HG02623 (cell line): ENCODE results near the gene ANO2.
"Not testable (repeated sequence)": the region's sequence is repeated elsewhere in the genome, so short reads cannot be mapped to it uniquely, and the experiment has no call there.

Experiments
- ATAC-seq: cut with Tn5 transposase; IDR thresholded peaks from one replicate; pipeline ENCODE4 v1.9.1; 2021; ENCODE audit warnings: moderate library complexity; ENCODE audit not compliant: unreplicated experiment

The ANO2 gene

DNA sequence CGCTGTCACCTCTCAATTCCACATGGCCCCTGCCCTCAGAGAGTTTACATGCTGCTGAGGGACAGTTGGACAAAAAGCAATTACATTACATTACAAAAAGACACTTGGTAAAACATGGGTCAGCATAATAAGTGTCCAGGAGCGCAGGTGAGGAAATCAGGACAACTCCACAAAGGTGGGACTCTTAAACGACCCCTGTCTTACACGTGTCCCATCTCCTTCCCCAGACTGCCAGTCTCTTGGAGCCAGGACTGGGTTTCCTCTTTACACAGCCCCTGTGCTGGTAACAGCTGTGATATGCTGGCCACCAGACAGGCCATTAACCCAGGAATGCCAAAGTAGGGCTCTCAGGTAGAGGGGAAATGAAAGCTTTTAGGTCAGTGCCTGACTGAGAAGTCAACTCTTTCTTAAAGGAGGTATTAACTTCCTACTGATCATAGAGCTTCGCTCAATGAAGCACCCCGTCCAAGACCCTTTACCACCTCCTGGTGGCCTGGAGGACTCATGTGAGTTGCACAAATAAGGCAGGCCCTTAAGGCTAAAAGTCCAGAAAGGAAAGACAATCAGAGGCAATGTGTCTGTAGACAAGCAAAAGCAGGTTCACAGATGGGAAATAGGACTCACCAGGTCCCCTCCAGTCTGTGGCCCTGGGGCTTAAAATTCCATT, 55.5 kb downstream of the ANO2 start:
- no peak for ATAC-seq

DNA sequence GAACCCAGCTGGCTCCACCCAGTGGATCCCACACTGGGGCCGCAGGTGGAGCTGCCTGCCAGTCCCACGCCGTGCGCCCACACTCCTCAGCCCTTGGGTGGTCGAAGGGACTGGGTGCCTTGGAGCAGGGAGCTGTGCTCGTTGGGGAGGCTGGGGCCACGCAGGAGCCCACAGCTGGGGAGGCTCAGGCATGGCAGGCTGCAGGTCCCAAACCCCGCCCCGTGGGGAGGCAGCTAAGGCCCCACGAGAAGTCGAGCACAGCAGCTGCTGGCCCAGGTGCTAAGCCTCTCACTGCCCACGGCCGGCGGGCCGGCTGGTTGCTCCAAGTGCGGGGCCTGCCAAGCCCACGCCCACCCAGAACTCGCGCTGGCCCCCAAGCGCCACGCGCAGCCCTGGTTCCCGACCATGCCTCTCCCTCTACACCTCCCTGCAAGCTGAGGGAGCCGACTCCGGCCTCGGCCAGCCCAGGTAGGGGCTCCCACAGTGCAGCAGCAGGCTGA, 56.2 kb downstream of the ANO2 start:
- no peak for ATAC-seq

DNA sequence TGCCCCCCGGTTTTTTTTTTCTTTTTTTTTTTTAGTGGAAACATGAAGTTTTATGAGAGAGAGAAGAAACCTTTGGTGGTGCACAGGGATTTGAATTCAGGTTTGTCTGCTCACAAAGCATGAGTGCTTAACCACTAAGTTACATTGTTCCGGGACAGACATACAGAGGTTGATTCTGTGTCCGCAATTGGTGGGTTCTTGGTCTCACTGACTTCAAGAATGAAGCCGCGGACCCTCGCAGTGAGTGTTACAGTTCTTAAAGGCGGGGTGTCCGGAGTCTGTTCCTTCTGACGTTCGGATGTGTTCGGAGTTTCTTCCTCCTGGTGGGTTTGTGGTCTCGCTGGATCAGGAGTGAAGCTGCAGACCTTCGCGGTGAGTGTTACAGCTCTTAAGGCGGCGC, 57.2 kb downstream of the ANO2 start:
- not testable (repeated sequence) for ATAC-seq

DNA sequence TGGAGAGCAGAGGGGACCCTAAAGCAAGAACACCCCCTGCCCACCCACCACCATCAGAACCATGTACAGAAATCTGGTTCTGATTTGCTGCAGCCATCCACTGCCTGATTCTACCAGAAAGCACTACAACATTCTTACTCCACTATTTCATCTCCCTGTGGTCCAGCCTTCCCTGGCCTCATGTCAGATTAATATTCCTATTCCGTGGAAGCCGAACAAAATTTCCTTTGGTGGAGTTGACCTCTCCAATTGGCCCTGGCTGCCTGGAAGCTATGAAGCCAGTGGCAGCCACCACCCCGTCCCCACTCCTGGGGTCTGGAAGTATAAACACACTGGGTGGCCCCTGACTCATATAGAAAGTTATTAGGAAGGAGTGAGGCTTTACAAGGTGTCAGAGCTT, 60.2 kb downstream of the ANO2 start:
- ATAC-seq, result no peak

DNA sequence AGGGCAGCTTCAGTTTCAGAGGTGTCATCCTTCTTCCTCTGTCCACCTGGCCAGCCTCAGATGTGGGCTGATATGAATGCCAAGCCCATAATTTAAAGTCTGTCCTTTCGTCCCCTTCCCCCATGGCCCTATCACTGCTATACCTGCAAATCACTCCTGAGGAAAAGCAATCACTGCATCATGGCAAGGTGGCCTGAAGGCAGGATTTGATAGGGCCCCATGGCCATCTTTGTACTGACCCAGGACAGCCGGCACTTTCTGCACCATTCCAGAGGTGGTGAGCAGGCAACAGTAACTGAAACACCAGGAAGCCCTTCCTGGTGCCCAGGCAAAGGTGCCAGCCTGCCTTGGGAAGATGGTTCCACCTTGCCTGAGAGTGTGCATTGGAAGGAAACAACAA, 60.8 kb downstream of the ANO2 start:
- no peak for ATAC-seq

DNA sequence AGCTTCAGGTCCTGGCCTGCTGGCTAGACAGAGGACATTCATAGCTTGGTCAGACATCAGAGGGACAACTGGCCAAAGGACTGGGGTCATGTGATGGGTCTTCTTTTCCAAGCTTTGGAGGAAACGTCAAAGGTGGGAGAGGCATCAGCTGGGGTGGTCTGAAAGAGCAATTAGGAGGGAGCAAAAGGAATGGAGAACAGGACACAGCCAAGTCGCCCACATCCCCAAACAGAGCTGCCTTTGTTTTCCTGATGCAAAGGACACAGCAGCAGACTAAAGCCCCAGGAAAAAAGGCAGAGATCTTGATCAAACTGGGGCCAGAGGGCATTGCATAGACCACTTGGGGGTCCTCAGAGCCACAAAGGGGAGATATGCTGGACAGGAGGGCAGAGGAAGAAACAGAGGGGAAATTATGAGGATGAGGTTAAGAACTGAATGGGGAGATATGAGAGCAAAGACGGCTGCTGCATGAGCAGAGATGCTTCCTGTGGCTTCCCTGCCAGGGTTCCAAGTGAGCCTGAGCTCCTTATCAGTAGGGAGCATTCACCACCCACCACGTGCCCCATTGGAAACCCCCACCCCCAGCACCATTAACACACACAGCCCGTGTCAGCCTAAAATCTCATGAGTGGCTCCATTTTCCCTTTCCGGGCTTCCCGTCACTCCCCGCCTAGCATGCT, 62.4 kb downstream of the ANO2 start:
- ATAC-seq, result no peak

DNA sequence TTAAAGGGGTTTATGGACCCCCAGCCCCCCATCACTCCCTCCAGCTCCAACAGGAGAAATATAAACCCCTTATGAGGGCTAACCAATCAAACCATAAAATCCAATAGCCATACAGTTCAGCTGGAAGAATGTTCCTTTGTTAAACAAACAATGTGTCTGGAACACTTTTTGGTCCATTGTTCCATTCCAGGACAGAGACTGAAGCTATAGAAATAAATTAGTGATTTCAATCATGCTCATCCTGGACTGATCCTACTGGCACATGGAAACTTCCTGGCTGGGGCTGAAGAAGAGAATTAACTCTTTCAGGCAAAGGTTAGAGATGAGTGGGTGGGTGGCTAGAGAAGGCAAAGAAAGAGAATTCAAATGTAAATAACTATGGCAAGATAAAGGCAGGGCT, 63.4 kb downstream of the ANO2 start:
- ATAC-seq, result no peak

DNA sequence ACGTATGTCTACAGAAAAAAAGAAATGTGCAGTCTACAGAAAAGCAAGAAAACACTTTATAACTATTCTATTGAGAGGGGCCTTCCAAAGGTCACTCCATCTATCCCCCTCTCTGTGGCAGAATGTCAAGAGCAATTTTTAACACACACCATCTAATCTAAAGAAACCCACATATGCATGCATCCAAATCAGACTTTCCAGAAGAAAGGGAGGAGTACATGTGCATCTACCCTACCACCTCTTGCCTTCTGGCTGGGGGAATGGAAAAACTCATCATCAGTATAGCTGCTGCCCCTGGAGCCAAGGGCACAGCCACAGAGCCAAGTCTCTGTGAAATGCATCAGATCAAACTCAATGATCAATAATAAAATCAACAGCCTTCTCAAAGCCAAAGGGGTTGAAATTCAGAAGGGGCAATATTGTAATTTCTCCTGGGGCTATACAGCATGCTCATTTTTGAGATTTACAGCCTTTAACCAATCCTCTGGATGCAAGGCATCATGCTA, 63.9 kb downstream of the ANO2 start:
- ATAC-seq, result no peak

DNA sequence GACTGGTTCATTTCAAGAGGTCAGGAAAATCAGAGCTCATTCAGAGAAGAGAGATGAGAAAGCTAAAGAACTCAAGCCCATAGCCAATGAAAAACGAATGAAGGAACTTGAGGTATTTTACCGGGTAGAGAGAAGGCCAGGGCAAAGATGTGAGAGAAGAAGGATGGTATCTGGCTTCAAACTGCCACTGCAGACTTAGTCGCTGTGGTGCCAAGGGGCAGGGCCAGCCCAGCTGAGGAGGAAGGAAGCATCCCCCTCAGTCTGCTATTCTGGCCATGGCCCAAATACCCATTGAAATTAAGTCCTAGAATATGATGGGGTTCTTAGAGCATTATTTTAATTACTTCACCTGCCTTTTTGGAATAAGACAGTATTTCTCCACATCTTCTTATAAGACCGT, 69.2 kb downstream of the ANO2 start:
- no peak for ATAC-seq

DNA sequence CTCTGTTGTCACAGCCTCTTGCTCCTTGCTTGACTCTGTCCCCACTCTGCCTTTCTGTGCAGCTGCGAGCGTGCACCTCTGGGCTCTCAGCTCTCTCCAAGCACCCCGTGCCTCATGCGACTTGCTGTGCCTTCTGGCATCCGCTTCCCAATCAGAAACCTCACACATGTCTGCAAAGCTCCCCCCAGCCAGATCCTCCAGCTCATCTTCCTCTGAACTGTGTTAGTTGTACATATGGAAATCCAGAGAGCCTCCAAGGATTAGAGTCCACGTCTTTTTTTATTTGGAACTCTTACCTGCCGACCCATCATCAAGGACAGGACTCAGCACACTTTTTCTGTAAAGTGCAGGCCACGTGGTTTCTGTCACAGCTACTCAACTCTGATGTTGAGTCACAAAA, 70.5 kb downstream of the ANO2 start:
- no peak for ATAC-seq

DNA sequence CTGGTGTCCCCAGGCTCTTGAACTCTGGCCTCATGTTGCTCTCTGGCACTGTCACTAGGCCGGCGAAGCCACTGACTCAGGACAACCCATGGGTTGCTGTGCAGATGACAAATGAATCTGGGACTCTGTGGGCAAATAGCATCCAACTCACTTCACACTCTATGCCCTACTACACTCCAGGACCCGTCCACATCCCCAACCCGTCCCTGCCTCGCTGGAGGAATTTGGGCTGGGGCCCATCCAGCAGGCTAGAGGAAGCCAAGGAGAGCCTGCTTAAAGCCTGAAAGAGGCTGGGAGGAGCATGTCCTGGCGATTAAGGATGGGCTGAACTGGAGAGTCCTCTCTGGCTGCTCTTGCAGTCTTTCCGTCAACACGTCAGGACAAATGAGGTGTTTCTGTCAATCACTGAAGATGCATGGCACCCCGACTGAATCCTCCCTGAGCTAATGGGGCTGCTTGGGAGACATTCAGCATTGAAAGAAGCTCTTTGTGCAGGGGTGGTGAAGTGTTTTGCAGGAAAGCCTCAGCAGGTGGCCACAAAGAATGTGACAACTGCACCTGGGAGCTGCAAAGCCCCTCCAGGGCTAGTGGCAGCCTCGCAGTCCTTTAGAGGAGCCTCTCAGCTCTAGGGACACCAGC, 71.7 kb downstream of the ANO2 start:
- no peak for ATAC-seq

DNA sequence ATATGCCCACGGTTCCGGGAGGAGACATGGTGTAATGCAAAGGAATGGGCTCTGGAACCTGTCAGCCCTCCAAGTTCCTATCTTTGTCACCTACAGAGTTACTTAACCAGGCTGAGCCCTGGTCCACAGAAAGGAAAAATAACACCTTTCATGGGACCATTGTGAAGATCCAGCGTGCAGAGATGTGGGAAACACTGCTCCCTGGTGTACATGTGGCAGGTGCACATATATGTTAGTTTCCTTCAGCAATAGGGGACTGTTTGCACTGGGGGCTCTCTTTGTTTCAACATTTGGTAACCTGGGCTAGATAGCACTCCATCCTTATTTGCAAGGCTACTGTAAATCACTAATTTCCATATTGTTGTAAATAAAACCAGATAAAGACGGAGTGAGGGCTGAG, 72.3 kb downstream of the ANO2 start:
- no peak for ATAC-seq

DNA sequence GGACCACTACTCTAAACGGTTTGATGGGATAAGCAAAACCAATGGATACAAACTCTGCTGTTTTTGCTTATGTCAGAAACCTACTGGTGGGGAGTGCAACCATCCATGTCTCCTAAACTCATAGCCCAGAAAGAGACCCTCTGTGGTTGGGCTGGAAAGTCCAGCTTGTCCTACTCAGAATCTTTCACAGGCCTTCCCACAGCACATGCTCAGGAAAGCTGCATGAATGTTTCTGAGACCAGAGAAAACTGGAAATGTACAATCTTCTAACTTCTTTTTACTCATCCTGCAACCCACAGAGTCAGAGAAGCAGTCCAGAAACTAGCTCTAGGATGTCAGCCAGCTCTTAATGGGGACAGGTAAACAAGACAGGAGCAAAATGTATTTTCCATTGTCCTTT, 73.3 kb downstream of the ANO2 start:
- ATAC-seq, result no peak

DNA sequence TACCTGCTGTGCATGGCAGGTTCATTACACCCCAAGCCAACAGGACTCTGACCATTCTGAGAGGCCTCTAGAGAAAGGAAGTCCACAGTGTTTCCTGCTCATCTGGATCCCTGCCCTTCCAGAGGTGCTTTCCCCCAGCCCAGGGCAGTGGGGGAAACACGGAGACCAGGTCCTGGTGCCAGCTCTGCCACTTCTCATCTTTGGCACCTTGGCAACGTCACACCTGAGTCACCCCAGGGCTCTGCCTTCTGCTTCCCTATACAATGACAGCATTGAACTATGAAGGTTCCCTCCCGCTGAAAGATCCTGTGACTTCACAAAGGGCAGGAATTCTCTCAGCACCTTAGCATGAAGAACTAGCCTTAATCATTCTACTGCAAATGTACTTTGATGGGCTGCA, 74.9 kb downstream of the ANO2 start:
- no peak for ATAC-seq

DNA sequence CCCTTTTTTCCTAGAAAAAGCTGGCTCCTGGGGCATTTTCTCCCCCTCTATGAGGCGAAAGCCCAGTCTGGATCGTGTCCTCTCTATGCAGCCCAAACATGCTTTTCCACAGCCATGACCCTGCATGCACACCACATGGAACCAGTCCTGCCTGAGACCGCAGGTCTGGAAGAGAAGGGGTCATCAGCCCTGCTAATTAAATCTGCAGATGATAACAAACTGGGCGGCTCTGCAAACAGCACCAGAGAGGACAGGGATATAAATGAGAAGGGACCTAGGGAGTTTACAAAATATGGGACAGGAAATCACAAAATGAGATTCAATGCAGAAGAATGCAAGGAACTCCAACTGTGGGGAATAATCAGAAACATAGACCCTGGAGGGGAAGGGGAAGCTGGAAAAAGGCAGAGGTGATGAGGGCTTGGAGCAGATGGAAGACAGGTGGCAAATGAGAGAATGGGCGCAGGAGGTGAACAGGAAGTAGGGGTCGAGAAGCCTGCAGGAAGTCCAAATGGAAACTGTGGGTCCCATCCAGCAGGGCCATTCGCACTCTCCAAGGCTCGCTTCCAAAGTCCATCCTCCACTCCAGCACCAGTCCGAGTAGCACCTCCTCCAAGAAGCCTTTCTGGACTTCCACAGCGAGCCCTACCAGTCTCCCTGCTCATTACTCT, 76.3 kb downstream of the ANO2 start:
- no peak for ATAC-seq

DNA sequence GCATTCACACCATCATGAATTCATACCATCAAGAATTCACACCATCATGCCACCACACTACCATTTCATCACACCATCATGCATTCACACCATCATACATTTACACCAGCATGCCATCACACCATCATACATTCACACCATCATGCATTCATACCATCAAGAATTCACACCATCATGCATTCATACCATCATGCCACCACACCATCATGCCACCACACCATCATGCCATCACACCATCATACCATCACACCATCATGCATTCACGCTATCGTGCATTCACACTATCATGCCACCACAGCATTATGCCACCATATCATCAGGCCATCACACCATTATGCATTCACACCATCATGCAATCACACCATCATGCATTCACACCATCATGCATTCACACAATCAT, 79.7 kb downstream of the ANO2 start:
- no peak for ATAC-seq

DNA sequence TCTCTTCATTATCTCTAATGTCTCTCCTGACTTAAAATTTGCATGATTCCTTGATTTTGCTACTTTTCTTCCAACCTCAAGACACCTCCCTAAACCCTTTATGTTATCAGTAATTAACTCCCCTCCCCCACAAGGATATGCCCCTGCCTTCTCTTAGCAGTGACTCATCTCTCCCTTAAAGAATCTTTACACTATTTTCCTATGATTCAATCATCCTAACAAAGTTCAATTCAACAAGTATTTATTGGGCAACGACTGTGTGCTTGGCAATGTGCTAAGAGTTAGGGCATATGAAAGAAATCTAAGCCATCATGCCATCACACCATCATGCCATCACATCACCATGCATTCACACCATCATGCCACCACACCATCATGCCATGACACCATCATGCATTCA, 80.1 kb downstream of the ANO2 start:
- no peak for ATAC-seq

DNA sequence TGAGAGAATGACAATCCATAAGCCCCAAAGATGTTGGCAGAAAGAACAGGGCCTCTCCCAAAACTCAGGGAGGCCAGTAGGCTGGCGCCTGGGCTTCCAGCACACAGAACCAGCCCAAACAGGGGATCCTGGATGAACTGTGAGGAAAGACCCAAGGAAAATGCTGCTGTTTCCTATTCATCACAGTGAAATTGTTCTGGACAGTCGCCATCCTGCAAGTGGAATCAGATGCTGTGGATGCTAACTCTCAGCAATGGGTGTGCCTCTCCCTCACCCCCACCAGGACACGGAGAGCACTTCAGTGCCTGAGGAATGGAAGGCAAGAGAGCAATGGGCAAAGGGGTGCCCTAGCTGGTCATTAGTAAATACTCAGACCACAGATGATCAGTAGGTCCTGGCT, 80.8 kb downstream of the ANO2 start:
- ATAC-seq, result no peak

DNA sequence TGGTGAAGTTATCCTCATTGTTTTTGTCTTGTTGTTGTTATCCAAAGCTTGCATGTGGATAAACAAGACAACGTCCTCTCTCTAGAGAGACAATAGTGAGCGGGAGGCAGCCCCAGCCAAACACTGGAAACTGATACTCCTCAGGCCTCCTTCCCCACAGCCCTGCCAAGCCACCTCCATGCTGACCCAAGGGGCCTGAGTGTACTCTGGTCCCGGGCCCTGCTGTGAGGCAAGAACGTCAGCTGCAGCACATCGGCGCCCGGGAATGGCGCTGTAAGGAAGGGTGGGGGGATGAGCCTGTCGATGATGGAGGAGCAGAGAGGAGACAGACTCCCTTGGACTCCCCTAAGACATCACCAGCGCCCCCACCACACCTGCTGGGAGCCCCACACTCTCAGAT, 83.6 kb downstream of the ANO2 start:
- ATAC-seq, result no peak

DNA sequence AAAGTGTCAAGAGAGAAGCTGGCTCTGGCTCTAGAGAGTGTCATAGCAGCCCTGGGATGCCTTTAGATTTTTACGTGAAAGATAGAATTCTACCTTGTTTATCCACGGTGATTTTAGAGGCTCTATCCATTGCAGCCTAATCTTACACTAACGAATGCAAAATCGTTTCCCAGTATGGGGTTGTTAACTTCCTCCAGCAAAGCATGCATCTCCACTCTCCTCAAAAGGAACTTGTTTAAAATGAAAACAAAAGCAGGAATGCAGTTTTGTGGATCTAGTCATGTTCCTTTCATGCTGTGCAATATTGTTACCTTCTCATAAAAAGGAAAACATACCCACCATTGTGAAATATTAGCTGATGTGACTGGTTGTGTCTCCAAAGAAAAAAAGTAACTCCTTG, 88.4 kb downstream of the ANO2 start:
- ATAC-seq, result no peak

DNA sequence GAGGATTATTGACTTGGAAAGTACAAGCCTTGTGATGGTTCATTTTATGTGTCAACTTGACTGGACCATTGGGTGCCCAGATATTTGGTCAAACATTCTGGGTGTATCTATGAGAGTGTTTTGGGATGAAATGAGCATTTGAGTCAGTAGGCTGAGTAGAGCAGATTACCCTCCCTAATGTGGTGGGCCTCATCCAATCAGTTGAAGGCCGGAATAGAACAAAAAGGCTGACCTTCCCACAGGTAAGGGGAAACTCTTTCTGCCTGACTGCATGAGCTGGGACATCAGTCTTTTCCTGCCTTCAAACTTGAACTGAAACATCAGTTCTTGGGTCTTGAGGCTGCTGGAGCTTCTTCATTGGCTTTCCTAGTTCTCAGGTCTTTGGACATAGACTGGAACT, 98.1 kb downstream of the ANO2 start:
- ATAC-seq, result no peak

DNA sequence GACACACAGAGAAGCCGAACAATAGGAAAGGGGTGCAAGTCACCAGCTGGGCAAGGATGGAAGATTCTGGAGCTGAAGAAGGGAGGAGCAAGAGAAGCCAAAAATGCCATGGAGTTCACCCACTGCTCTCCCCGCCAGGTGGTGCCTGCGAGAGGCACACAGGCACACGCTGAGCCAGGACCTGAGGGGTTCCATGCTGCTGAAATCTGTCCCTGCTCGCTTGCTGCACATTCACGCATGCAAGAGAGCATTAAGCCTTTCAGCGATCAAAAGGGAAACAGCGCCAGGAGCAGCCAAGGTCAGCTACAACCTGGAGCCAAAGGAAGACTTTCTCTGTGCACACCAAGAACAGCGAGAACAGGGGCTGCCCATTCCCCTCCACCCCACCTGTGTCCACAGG, 104.1 kb downstream of the ANO2 start:
- ATAC-seq, result no peak
